Liver (tissue), 9 donors: Measurements from ENCODE around the gene LSG1. TPM values are rescaled to one million over a fixed set of nuclear protein-coding genes. Genes with fewer than 3 reads are reported as not detected.

Source experiments
- DNase-seq: peaks from one replicate; pipeline ENCODE4 v3.0.0-alpha.2; 2017; ENCODE audit warnings: low spot score
- H3K27ac ChIP-seq, 2 donors: one replicate each; pipeline ENCODE4 v1.7.0; 2013; ENCODE audit warnings: inconsistent platforms in 2 of 2, low read length in 2 of 2, control low read depth in 1 of 2, low read depth in 1 of 2, mild to moderate bottlenecking in 1 of 2
- H3K27me3 ChIP-seq, 4 donors: one replicate each; pipeline versions ENCODE4 v1.6.1 to v1.7.0; 2013; ENCODE audit warnings: low read length in 3 of 4, inconsistent platforms in 1 of 4, mild to moderate bottlenecking in 1 of 4, moderate library complexity in 1 of 4; ENCODE audit not compliant: control insufficient read depth in 4 of 4, insufficient read depth in 4 of 4
- H3K36me3 ChIP-seq, 4 donors: one replicate each; pipeline versions ENCODE4 v1.6.1 to v1.7.0; 2013; ENCODE audit warnings: low read length in 3 of 4, mild to moderate bottlenecking in 3 of 4, low read depth in 1 of 4, moderate library complexity in 1 of 4; ENCODE audit not compliant: control insufficient read depth in 4 of 4, insufficient read depth in 3 of 4
- H3K4me1 ChIP-seq, 4 donors: one replicate each; pipeline versions ENCODE4 v1.6.1 to v1.7.0; 2013; ENCODE audit warnings: low read length in 3 of 4, mild to moderate bottlenecking in 3 of 4, moderate library complexity in 1 of 4; ENCODE audit not compliant: control insufficient read depth in 4 of 4, insufficient read depth in 4 of 4
- H3K4me3 ChIP-seq, 3 donors: one replicate each; pipeline versions ENCODE4 v1.6.1 to v1.7.0; 2013; ENCODE audit warnings: low read length in 3 of 3, control low read depth in 1 of 3, low read depth in 1 of 3, mild to moderate bottlenecking in 1 of 3
- H3K9ac ChIP-seq, 2 donors: one replicate each; pipeline ENCODE4 v1.7.0; 2013; ENCODE audit warnings: low read length in 2 of 2, mild to moderate bottlenecking in 2 of 2, moderate library complexity in 2 of 2, control low read depth in 1 of 2, low read depth in 1 of 2
- H3K9me3 ChIP-seq, 4 donors: one replicate each; pipeline versions ENCODE4 v1.6.1 to v1.7.0; 2013; ENCODE audit warnings: low read length in 3 of 4; ENCODE audit not compliant: control insufficient read depth in 4 of 4
- CTCF ChIP-seq: fragments of 150-350 bp; IDR thresholded peaks from 2 replicates; pipeline ENCODE4 v1.5.1; 2017; ENCODE audit warnings: improper control_type of control experiment, low read depth, low read length; ENCODE audit not compliant: missing input control
- HNF4A ChIP-seq, 2 donors: conservative IDR thresholded peaks; 2 replicates each; pipeline ENCODE4 v1.6.1; 2016; ENCODE audit warnings: antibody characterized with exemption in 2 of 2, mild to moderate bottlenecking in 2 of 2
- JUND ChIP-seq, 2 donors: IDR thresholded peaks; 2 replicates each; pipeline ENCODE4 v1.6.1; 2016; ENCODE audit warnings: antibody characterized with exemption in 2 of 2
- MAX ChIP-seq: IDR thresholded peaks from 2 replicates; pipeline ENCODE4 v1.6.1; 2016; ENCODE audit warnings: antibody characterized with exemption
- NR2F2 ChIP-seq: IDR thresholded peaks from 2 replicates; pipeline ENCODE4 v1.6.1; 2016; ENCODE audit warnings: antibody characterized with exemption
- RAD21 ChIP-seq, 2 donors: IDR thresholded peaks; 2 replicates each; pipeline ENCODE4 v1.6.1; 2016; ENCODE audit warnings: antibody characterized with exemption in 2 of 2, mild to moderate bottlenecking in 2 of 2
- REST ChIP-seq: IDR thresholded peaks from 2 replicates; pipeline ENCODE4 v1.6.1; 2016; ENCODE audit warnings: antibody characterized with exemption, mild to moderate bottlenecking
- SP1 ChIP-seq: IDR thresholded peaks from 2 replicates; pipeline ENCODE4 v1.6.1; 2018; ENCODE audit warnings: antibody characterized with exemption, mild to moderate bottlenecking
- TAF1 ChIP-seq: conservative IDR thresholded peaks from 2 replicates; pipeline ENCODE4 v1.6.1; 2016; ENCODE audit warnings: antibody characterized with exemption, mild to moderate bottlenecking
- YY1 ChIP-seq: IDR thresholded peaks from 2 replicates; pipeline ENCODE4 v1.6.1; 2016; ENCODE audit warnings: antibody characterized with exemption, mild to moderate bottlenecking
- ZBTB33 ChIP-seq: IDR thresholded peaks from 2 replicates; pipeline ENCODE4 v1.6.1; 2016; ENCODE audit warnings: antibody characterized with exemption
- WGBS: extraction: QIAGEN DNeasy Blood & Tissue Kit; methylation state at CpG from one replicate; pipeline ENCODE4 v1.1.7; 2013; 5-methylcytosine and 5-hydroxymethylcytosine counted together
- polyA plus RNA-seq, 2 donors: library from polyadenylated mRNA; stranded (reverse) in 1 of 2; unstranded in 1 of 2; fragments of 200-250 nt in 1 of 2; fragments of >200 nt in 1 of 2; fragmentation: Nextera tagmentation in 1 of 2; extraction: Ambion mirVana in 1 of 2; gene quantifications; one replicate each; pipeline versions ENCODE4 v1.2.1 to v1.2.3, GENCODE V29; 2013 to 2015
- total RNA-seq, 2 donors: library from RNA; depleted of rRNA; stranded (reverse); fragments of >200 nt; gene quantifications; one replicate each; pipeline ENCODE4 v1.2.3, GENCODE V29; 2014
- donor health status: healthy.
- donor health status: healthy.
- donor health status: healthy.
- donor health status: healthy.
- donor health status: healthy.

Gene LSG1
- total and polyA plus RNA-seq, 4 donors: 13.6 to 38.5 (median 22.1) TPM

GRCh38 chr3:194682694-194683310 is 10.8 kb upstream of the LSG1 start:
- Histone ChIP-seq H3K4me3 (no peak overlapping the region), H3K9ac (no peak overlapping the region), H3K27me3 (no peaks in the 10 kb centered on the region), H3K36me3 (no peaks in the 10 kb centered on the region), H3K27ac (no peak overlapping the region), H3K4me1 (peaks cover 16 to 29% (median 21%) of the 10 kb centered on the region in 4 donors), H3K9me3 (no peaks in the 10 kb centered on the region)
- 53% methylated on average over 14 of the region's 14 CpGs for WGBS
- DNase-seq: no peak
- TF ChIP-seq YY1 (no peak), HNF4A (conservative IDR thresholded peaks at IDR 0.05) (peak in 1 of 2 donors; percentile 18), SP1 (peak; percentile 20), CTCF (peak; percentile 92), RAD21 (IDR thresholded peaks at IDR 0.05) (peak; percentile 96 to 99)

GRCh38 chr3:194682189-194682693 is 10.2 kb upstream of the LSG1 start:
- DNase-seq: no peak
- H3K27me3 ChIP-seq: no peaks in the 10 kb centered on the region
- H3K4me3 ChIP-seq: no peak overlapping the region
- WGBS: 23% methylated on average over 4 of the region's 4 CpGs
- no peaks in the 10 kb centered on the region for H3K9me3 ChIP-seq
- TF ChIP-seq SP1: no peak
- no peak for TF ChIP-seq RAD21 (IDR thresholded peaks at IDR 0.05)
- TF ChIP-seq NR2F2: no peak
- TF ChIP-seq JUND (IDR thresholded peaks at IDR 0.05): no peak
- TF ChIP-seq REST: no peak
- TF ChIP-seq TAF1: no peak
- TF ChIP-seq ZBTB33: no peak
- no peak for TF ChIP-seq MAX
- H3K9ac ChIP-seq: no peak overlapping the region
- H3K4me1 ChIP-seq: peaks cover 12 to 24% (median 17%) of the 10 kb centered on the region in 4 donors
- no peak overlapping the region for H3K27ac ChIP-seq
- H3K36me3 ChIP-seq: no peaks in the 10 kb centered on the region
